Osteocyte (in vitro differentiated cells): Measurements from ENCODE around the gene XXYLT1. TPM values are rescaled to one million over a fixed set of nuclear protein-coding genes. Genes with fewer than 3 reads are reported as not detected.

Experiments used
- DNase-seq: peaks from one replicate; pipeline ENCODE4 v3.0.0; 2021; ENCODE audit warnings: mixed read lengths; ENCODE audit not compliant: unreplicated experiment; ENCODE audit errors: extremely low spot score
- H3K27ac Mint-ChIP-seq: one replicate; pipeline ENCODE4 v1.8.0; 2021; ENCODE audit warnings: mild to moderate bottlenecking, mixed read lengths; ENCODE audit not compliant: unreplicated experiment
- H3K27me3 Mint-ChIP-seq: one replicate; pipeline ENCODE4 v1.8.0; 2021; ENCODE audit warnings: mixed read lengths; ENCODE audit not compliant: unreplicated experiment
- H3K36me3 Mint-ChIP-seq: one replicate; pipeline ENCODE4 v1.8.0; 2021; ENCODE audit warnings: mixed read lengths; ENCODE audit not compliant: unreplicated experiment
- H3K4me1 Mint-ChIP-seq: one replicate; pipeline ENCODE4 v1.8.0; 2021; ENCODE audit warnings: mixed read lengths; ENCODE audit not compliant: unreplicated experiment
- H3K4me3 Mint-ChIP-seq: one replicate; pipeline ENCODE4 v1.8.0; 2021; ENCODE audit warnings: mild to moderate bottlenecking, moderate library complexity, mixed read lengths; ENCODE audit not compliant: unreplicated experiment
- H3K9me3 Mint-ChIP-seq: one replicate; pipeline ENCODE4 v1.8.0; 2021; ENCODE audit warnings: mixed read lengths; ENCODE audit not compliant: unreplicated experiment
- total RNA-seq: library from RNA; stranded (reverse); gene quantifications from 2 replicates; pipeline ENCODE4 v1.2.1, GENCODE V29; 2021
- TF ChIP-seq, protein P1 (sequence below): fragments of 200-600 bp; sonication (generic); IDR thresholded peaks from 2 replicates; pipeline ENCODE4 v1.5.0; 2021; ENCODE audit warnings: antibody characterized with exemption, mild to moderate bottlenecking, moderate library complexity

Gene XXYLT1
- total RNA-seq, 1 donor from 2014 or later: 35.8 TPM

DNA sequence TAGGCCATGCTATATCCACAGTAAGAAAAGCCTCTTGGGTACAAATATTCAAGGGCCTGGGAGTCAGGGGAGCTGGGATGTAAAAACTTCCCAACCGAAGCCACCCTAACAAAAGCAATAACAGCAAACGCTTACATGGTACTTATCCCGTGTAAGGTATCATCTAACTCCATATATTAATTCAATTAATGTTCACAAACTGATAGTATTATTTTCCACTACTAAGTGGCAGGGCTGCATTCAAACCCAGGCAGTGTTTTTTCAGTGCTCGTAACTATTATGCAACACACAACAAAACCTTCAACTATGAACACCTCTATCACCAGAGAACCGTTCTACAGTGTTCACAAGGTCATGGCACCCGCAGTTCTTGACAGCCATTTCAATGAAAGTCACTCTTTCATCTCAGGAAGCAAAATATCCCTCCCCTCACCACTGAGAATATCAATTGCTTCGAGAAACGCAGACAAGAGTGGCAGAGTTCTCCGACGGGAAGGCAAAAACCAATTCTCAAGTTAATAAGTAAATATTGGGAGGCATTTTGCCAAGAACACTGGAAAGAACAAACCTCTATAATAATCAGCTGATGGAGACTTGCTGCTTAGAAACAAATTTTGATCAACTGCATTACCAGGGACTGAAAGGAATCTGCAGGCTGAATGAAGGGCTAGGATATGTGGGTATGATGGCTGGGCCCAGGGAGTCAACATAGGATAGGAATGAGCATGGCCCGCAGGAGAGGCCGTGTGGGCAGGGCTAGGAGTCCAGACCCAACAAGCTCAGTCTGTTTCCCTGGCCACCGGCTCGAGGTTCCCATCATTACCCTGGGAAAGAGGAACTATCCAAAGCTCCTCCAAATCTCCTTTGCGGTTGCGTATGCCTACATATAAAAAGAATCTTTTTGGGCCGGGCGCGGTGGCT lies 72.3 kb downstream of the XXYLT1 start:
- Mint-ChIP-seq H3K9me3 (no peaks in the 10 kb centered on the region), H3K27me3 (no peaks in the 10 kb centered on the region), H3K4me3 (no peak overlapping the region), H3K4me1 (peaks cover 79% of the 10 kb centered on the region), H3K27ac (peak overlapping the region; percentile 48), H3K36me3 (no peaks in the 10 kb centered on the region)
- TF ChIP-seq, protein P1, sequence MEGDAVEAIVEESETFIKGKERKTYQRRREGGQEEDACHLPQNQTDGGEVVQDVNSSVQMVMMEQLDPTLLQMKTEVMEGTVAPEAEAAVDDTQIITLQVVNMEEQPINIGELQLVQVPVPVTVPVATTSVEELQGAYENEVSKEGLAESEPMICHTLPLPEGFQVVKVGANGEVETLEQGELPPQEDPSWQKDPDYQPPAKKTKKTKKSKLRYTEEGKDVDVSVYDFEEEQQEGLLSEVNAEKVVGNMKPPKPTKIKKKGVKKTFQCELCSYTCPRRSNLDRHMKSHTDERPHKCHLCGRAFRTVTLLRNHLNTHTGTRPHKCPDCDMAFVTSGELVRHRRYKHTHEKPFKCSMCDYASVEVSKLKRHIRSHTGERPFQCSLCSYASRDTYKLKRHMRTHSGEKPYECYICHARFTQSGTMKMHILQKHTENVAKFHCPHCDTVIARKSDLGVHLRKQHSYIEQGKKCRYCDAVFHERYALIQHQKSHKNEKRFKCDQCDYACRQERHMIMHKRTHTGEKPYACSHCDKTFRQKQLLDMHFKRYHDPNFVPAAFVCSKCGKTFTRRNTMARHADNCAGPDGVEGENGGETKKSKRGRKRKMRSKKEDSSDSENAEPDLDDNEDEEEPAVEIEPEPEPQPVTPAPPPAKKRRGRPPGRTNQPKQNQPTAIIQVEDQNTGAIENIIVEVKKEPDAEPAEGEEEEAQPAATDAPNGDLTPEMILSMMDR: no peak
- no peak for DNase-seq

DNA sequence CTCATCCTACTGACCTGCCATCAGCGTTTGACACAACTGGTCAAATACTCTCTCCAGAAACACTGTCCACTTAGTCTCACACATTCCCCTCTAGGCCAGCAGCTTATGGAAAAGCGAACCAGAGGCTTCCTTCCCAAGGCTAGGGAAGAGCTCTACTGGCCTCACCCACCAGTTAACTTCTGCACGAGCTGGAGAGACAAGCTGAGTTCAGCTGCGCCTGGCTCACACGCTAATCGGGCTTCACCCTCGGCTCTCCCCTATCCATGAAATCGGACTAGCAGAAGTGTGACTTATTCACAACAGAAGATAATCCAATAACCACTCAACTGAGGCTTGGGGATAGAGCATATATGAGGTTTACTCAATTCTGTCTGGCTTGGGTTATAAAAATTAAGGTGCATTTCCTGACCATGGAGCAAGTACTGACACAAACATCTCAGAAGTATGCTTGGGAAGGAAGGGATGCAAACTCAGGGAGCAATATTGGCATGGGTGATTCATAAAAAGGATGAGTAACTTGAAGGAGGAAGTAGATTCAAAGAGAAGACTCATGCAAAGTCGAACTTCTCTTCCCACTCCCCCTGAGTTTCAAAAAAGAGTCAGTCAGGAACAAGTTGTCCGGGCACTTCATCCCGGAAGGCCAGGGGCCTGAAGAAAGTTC lies 73.1 kb downstream of the XXYLT1 start:
- Mint-ChIP-seq H3K4me1 (peaks cover 74% of the 10 kb centered on the region), H3K27ac (peak overlapping the region; percentile 48), H3K36me3 (no peaks in the 10 kb centered on the region), H3K4me3 (no peak overlapping the region), H3K9me3 (no peaks in the 10 kb centered on the region), H3K27me3 (no peaks in the 10 kb centered on the region)
- TF ChIP-seq, protein P1: no peak
- no peak for DNase-seq

DNA sequence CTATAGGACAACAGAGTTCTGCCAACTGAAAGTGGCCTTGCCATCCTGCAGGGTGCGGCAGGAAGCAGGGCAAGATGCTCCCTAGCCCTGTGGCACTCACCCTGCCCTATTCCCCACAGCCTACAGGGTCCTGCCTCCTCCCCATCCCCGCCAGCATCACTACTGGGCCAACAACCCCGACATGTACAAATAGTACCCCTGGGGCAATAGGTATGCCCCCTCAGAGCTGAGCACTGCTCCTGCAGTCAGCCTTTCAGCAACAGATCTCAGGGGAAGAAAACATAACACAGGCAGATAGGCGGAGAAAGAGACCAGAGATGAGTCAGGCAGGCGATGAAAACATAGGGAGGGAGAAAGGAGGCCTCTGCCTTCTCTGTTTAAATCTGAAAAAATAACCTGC lies 74.7 kb downstream of the XXYLT1 start:
- Mint-ChIP-seq H3K36me3 (peaks cover 6% of the 10 kb centered on the region), H3K4me1 (peaks cover 65% of the 10 kb centered on the region), H3K9me3 (peaks cover 6% of the 10 kb centered on the region), H3K4me3 (no peak overlapping the region), H3K27me3 (no peaks in the 10 kb centered on the region), H3K27ac (peak overlapping the region; percentile 87)
- no peak for DNase-seq
- TF ChIP-seq, protein P1: no peak

DNA sequence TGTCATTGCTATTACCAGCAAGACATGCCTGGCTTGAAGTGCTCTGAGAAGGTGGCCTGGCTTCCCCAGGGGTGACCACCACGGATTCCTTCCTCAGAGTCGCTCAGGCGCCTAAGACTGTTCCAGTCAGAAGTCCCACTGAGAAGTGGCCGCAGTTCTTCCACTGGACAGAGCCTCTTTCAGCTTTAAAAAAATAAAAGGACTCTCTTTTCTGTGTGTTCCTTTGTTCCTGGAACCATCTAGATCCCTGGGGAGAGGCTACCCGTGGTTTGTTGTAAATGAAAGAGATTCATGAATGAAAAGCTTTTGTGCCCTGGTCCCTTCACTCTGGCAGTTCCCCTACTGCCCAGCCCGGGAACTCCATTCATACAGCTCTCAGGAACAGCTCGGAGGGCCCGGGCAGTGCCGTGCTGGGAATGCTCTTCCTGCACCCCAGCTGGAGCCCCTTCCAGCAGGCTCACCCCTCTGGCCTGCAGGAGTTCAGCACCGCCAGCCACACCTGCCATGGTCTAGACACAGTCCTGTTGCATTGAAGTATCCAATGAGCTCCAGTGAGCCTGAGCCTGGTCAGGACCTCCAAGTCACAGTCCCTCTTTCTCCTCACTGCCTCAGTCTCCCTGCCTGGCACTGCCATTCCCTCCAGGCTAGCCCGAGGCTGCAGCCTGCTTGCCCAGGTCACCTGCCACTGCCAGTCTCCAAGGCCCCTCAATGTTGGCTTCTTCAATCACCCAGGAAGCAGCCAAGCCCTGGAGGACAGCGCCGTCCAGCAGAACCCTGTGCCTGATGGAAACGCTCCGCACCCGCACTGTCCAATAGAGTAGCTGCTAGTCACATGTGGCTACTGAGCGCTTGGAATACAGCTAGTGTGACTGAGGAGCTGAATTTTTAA lies 75.4 kb downstream of the XXYLT1 start:
- TF ChIP-seq, protein P1: peak; percentile 27
- Mint-ChIP-seq H3K9me3 (peaks cover 11% of the 10 kb centered on the region), H3K27ac (peak overlapping the region; percentile 87)

More for the DNA sequence above, 75.4 kb downstream of the XXYLT1 start:
- DNase-seq: no peak
- Mint-ChIP-seq H3K4me3 (peak overlapping the region; percentile 32), H3K4me1 (peaks cover 59% of the 10 kb centered on the region), H3K27me3 (no peaks in the 10 kb centered on the region), H3K36me3 (peaks cover 10% of the 10 kb centered on the region)
